Right atrium auricular region (tissue), 2 donors: Measurements from ENCODE around the gene GNG3. TPM values are rescaled to one million over a fixed set of nuclear protein-coding genes. Genes with fewer than 3 reads are reported as not detected.

Source experiments
- DNase-seq: peaks from one replicate; pipeline ENCODE4 v3.0.0-alpha.2; 2019; ENCODE audit warnings: low spot score
- H3K27ac ChIP-seq, 2 donors: fragments of 200-600 bp; sonication (generic); 1 replicate in 1 of 2; 2 replicates in 1 of 2; pipeline ENCODE4 v1.5.1; 2016 to 2019
- H3K27me3 ChIP-seq, 2 donors: fragments of 200-600 bp; sonication (generic); one replicate each; pipeline versions ENCODE4 v1.5.1 to v1.6.0; 2017 to 2019
- H3K36me3 ChIP-seq: fragments of 200-600 bp; sonication (generic); one replicate; pipeline ENCODE4 v1.5.1; 2016
- H3K4me1 ChIP-seq, 2 donors: fragments of 200-600 bp; sonication (generic); one replicate each; pipeline versions ENCODE4 v1.5.1 to v1.6.0; 2017 to 2019
- H3K4me3 ChIP-seq, 2 donors: fragments of 200-600 bp; sonication (generic); 1 replicate in 1 of 2; 2 replicates in 1 of 2; pipeline ENCODE4 v1.5.1; 2017 to 2019; ENCODE audit warnings: mild to moderate bottlenecking in 1 of 2, moderate library complexity in 1 of 2
- H3K9me3 ChIP-seq, 2 donors: fragments of 200-600 bp; sonication (generic); one replicate each; pipeline ENCODE4 v1.5.1; 2019
- CTCF ChIP-seq, 2 donors: fragments of 200-600 bp; sonication (generic); IDR thresholded peaks; one replicate each; pipeline ENCODE4 v1.5.1; 2019; ENCODE audit warnings: antibody characterized with exemption in 2 of 2
- total RNA-seq, 2 donors: library from RNA; depleted of rRNA; stranded (reverse); fragments of >200 nt; gene quantifications; one replicate each; pipeline ENCODE4 v1.1.0, GENCODE V29; 2016

The GNG3 gene
- total RNA-seq, 2 donors from 2014 or later = not detected

DNA sequence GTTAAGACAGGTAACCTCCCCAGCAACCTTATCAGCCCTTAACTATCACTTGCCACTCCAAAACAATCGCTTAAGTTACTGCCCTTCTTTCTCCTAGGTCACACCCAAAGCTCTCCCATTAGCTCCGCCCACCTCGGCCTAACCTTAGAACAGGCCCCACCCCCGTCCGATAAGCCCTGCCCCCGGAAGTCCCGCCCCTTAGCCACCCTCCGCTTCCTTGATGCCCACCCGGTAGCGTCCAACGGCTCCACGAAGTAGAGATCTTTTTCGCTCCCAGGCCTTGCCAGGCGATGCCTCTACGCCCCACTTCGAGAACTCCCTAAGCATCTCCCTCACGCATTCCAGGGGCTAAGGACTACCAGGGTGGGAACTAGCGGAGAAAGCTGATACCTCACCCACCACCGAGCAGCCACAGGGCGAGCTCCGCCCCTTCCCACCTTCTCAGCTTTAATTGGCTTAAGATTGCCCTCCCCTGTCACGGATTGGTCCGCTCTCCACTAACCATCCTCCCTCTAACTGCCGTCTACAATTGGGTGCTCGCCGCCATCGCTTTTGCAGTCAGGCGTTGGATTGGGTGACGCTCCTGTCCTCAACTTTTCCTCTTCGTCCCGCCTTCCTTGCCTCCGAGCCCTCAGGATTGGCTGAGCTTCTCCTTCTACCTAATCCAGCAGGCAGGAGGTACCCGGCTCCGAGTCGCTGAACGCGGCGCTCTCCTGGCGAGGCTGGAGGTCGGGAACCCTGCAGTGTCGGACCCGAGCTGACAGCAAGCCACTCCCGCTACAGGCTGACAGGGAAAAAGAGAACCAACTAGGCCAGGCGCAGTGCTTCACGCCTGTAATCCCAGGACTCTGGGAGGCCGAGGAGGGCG is 46.5 kb downstream of the GNG3 start, which contains the start of gene ZBTB3:
TSS of gene ZBTB3 (minus strand) at position 425 of the 868 bp plus-strand sequence. CDS start 496 bp downstream, outside the sequence.
- H3K27me3 ChIP-seq = no peaks in the 10 kb centered on the region
- peak; percentile 99 for DNase-seq
- no peaks in the 10 kb centered on the region for H3K9me3 ChIP-seq
- peaks cover 0 to 27% of the 10 kb centered on the region in 2 donors for H3K4me1 ChIP-seq
- TF ChIP-seq CTCF (IDR thresholded peaks at IDR 0.05) = no peak
- peak within 1 kb of the TSS; percentile 89 to 94 for H3K27ac ChIP-seq
- peak within 1 kb of the TSS; percentile 64 to 68 for H3K4me3 ChIP-seq
- peaks cover 5% of the 10 kb centered on the region for H3K36me3 ChIP-seq

DNA sequence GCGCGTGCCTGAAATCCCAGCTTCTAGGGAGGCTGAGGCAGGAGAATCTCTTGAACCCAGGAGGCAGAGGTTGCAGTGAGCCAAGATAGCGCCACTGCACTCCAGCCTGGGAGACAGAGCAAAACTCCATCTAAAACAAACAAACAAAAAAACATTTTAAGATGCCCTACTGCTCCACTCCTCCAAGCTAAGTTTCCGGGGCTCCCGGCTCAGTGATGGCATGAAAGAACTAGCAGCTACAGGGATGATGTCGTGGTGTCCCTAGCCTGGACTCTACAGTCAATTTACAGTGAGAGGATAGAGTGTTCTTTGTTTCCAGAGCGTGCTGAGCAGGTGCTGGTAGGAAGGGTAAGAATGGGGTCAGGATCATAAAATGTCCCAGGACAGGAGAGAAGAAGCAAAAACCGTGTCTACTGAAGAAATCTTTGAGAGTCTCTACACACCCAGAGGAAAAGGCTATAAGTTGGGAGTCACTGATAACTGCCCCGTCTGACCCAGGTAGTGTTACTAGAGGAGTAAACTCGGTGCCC is 47.7 kb downstream of the GNG3 start:
- Histone ChIP-seq H3K9me3 (no peaks in the 10 kb centered on the region), H3K27ac (no peak overlapping the region), H3K36me3 (peaks cover 5% of the 10 kb centered on the region), H3K4me1 (peaks cover 0 to 27% of the 10 kb centered on the region in 2 donors), H3K4me3 (no peak overlapping the region), H3K27me3 (no peaks in the 10 kb centered on the region)
- no peak for DNase-seq
- TF ChIP-seq CTCF (IDR thresholded peaks at IDR 0.05) = no peak

- Histone ChIP-seq H3K9me3 (no peaks in the 10 kb centered on the region), H3K4me3 (no peak overlapping the region), H3K27ac (no peak overlapping the region), H3K4me1 (peaks cover 0 to 23% of the 10 kb centered on the region in 2 donors), H3K36me3 (no peaks in the 10 kb centered on the region), H3K27me3 (no peaks in the 10 kb centered on the region)
- no peak for TF ChIP-seq CTCF (IDR thresholded peaks at IDR 0.05)
- DNase-seq = no peak
Measured at GRCh38 chr11:62757846-62758788, 50.6 kb downstream of the GNG3 start.

Other genes starting within 250 kb of the GNG3 start
- gene AHNAK, start 160.9 kb upstream of the GNG3 start, total RNA-seq = 100 to 1,000 TPM; 270 to 441 TPM
- 1,000 to 10,000 TPM in 1 of 2 donors, 100 to 1,000 TPM in 1; 707 to 1,175 TPM for gene EEF1G, start 133.8 kb upstream of the GNG3 start, total RNA-seq
- gene TUT1, start 116.2 kb upstream of the GNG3 start, total RNA-seq = 1 to 10 TPM; 5.4 to 5.7 TPM
- 10 to 100 TPM; 30.0 to 40.5 TPM for gene MTA2, start 105.8 kb upstream of the GNG3 start, total RNA-seq
- gene EML3, start 94.9 kb upstream of the GNG3 start, total RNA-seq = 10 to 100 TPM; 15.8 to 21.3 TPM
- 1 to 10 TPM; 3.2 to 5.3 TPM for gene ROM1, start 94.4 kb upstream of the GNG3 start, total RNA-seq
- gene B3GAT3, start 85.7 kb upstream of the GNG3 start, total RNA-seq = 10 to 100 TPM; 12.7 to 14.0 TPM
- 10 to 100 TPM; 71.8 to 78.0 TPM for gene GANAB, start 61.1 kb upstream of the GNG3 start, total RNA-seq
- gene INTS5, start 54.4 kb upstream of the GNG3 start, total RNA-seq = 10 to 100 TPM; 12.1 to 19.8 TPM
- 10 to 100 TPM; 40.1 to 44.0 TPM for gene C11orf98, start 42.5 kb upstream of the GNG3 start, total RNA-seq
- gene CSKMT, start 42.4 kb upstream of the GNG3 start, total RNA-seq = 1 to 10 TPM in 1 of 2 donors, under 1 TPM in 1; 0.41 to 3.7 TPM
- 1 to 10 TPM; 5.0 to 8.7 TPM for gene UQCC3, start 36.0 kb upstream of the GNG3 start, total RNA-seq
- gene LBHD1, start 35.4 kb upstream of the GNG3 start, total RNA-seq = 1 to 10 TPM; 2.3 to 2.4 TPM
- 100 to 1,000 TPM in 1 of 2 donors, 10 to 100 TPM in 1; 77.4 to 116 TPM for gene UBXN1, start 28.6 kb upstream of the GNG3 start, total RNA-seq
- gene LRRN4CL, start 18.1 kb upstream of the GNG3 start, total RNA-seq = 1 to 10 TPM; 1.5 to 3.0 TPM
- 10 to 100 TPM; 18.6 to 23.0 TPM for gene BSCL2, start 252 bp upstream of the GNG3 start, total RNA-seq
- 10 to 100 TPM; 12.2 to 15.6 TPM for gene HNRNPUL2, start 19.8 kb downstream of the GNG3 start, total RNA-seq
- gene TTC9C, start 20.8 kb downstream of the GNG3 start, total RNA-seq = 10 to 100 TPM in 1 of 2 donors, 1 to 10 TPM in 1; 9.6 to 11.4 TPM
- gene ZBTB3, start 46.5 kb downstream of the GNG3 start, total RNA-seq = 1 to 10 TPM; 5.1 to 7.8 TPM
- 10 to 100 TPM; 32.9 to 34.8 TPM for gene POLR2G, start 53.9 kb downstream of the GNG3 start, total RNA-seq
- gene TAF6L, start 63.7 kb downstream of the GNG3 start, total RNA-seq = 1 to 10 TPM; 5.8 to 9.5 TPM
- gene TMEM179B, start 79.7 kb downstream of the GNG3 start, total RNA-seq = 10 to 100 TPM; 42.5 to 44.8 TPM
- gene TMEM223, start 84.3 kb downstream of the GNG3 start, total RNA-seq = 10 to 100 TPM; 27.7 TPM
- gene NXF1, start 97.8 kb downstream of the GNG3 start, total RNA-seq = 10 to 100 TPM; 33.9 to 35.9 TPM
- 10 to 100 TPM; 15.2 to 24.7 TPM for gene STX5, start 124.4 kb downstream of the GNG3 start, total RNA-seq
- not detected for gene TEX54, start 125.2 kb downstream of the GNG3 start, total RNA-seq
- gene WDR74, start 131.9 kb downstream of the GNG3 start, total RNA-seq = 10 to 100 TPM; 17.8 to 26.8 TPM
- 10 to 100 TPM; 27.7 to 64.9 TPM for gene SLC3A2, start 173.2 kb downstream of the GNG3 start, total RNA-seq
- not detected for gene CHRM1, start 213.7 kb downstream of the GNG3 start, total RNA-seq